Brain microvascular endothelial cell (primary cell): ENCODE measurements around the gene TSPAN16.

Experiments
- DNase-seq: peaks from one replicate; pipeline ENCODE4 v3.0.0-alpha.2; 2020
- H3K27ac ChIP-seq: fragments of 250-450 bp; sonication (Bioruptor Pico); 2 replicates; pipeline ENCODE4 v1.5.1; 2020; ENCODE audit warnings: mild to moderate bottlenecking, moderate library complexity
- H3K27me3 ChIP-seq: fragments of 250-450 bp; sonication (Bioruptor Pico); replicated peaks from 2 replicates; pipeline ENCODE4 v1.5.1; 2020; ENCODE audit warnings: mild to moderate bottlenecking
- H3K36me3 ChIP-seq: fragments of 250-450 bp; sonication (Bioruptor Pico); replicated peaks from 2 replicates; pipeline ENCODE4 v1.5.1; 2020; ENCODE audit warnings: mild to moderate bottlenecking
- H3K4me3 ChIP-seq: 2 replicates; pipeline ENCODE4 v1.5.1; 2011; ENCODE audit warnings: low read depth, mild to moderate bottlenecking, control low read depth, low read length, moderate library complexity
- in situ Hi-C: cut with HindIII; loops from 2 replicates; pipeline ENCODE4 v1.10.0; 2017; ENCODE audit warnings: low sequenced_read_pairs, low pct_ligation_motif_present
- TF ChIP-seq, protein P1 (sequence below): IDR thresholded peaks from 2 replicates; pipeline ENCODE4 v1.5.1; 2011; ENCODE audit warnings: low read depth, mild to moderate bottlenecking, moderate library complexity, low read length, control low read depth, inconsistent platforms; ENCODE audit errors: missing control alignments

TSPAN16 gene

DNA sequence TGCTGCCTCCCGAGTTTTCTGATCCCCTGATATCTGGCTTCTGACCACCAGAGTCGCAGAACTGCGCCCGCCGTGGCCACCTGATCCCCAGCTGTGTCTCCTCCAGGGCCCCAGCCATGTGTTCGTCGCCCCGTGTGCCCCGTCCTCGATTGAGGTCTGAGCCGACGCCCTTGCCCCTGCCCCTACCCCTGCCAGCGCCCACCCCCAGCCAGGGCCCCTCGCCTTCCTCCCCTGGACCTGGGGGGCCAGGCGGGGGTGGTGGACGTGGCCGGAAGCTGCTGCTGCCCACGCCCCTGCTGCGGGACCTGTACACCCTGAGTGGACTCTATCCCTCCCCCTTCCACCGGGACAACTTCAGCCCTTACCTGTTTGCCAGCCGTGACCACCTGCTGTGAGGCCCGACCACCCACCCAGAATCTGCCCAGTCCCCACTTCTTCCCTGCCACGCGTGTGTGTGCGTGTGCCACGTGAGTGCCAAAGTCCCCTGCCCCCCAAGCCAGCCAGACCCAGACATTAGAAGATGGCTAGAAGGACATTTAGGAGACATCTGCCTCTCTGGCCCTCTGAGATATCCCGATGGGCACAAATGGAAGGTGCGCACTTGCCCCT, 68.4 kb downstream of the TSPAN16 start:
- no peak for DNase-seq
- Histone ChIP-seq H3K27me3 (no peaks in the 10 kb centered on the region), H3K27ac (no peak overlapping the region), H3K36me3 (peaks cover 17% of the 10 kb centered on the region), H3K4me3 (no peak overlapping the region)
- TF ChIP-seq, protein P1, sequence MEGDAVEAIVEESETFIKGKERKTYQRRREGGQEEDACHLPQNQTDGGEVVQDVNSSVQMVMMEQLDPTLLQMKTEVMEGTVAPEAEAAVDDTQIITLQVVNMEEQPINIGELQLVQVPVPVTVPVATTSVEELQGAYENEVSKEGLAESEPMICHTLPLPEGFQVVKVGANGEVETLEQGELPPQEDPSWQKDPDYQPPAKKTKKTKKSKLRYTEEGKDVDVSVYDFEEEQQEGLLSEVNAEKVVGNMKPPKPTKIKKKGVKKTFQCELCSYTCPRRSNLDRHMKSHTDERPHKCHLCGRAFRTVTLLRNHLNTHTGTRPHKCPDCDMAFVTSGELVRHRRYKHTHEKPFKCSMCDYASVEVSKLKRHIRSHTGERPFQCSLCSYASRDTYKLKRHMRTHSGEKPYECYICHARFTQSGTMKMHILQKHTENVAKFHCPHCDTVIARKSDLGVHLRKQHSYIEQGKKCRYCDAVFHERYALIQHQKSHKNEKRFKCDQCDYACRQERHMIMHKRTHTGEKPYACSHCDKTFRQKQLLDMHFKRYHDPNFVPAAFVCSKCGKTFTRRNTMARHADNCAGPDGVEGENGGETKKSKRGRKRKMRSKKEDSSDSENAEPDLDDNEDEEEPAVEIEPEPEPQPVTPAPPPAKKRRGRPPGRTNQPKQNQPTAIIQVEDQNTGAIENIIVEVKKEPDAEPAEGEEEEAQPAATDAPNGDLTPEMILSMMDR, result no peak
- in situ Hi-C loops, result no loop called here

DNA sequence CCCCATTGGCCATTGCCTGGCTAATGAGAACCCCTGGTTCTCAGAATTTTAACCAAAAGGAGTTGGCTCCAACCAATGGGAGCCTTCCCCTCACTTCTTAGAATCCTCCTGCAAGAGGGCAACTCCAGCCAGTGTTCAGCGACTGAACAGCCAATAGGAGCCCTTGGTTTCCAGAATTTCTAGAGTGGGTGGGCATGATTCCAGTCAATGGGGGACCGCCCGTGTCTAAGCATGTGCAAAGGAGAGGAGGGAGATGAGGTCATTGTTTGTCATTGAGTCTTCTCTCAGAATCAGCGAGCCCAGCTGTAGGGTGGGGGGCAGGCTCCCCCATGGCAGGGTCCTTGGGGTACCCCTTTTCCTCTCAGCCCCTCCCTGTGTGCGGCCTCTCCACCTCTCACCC, 69.0 kb downstream of the TSPAN16 start:
- in situ Hi-C loops, result no loop called here
- H3K4me3 ChIP-seq, result no peak overlapping the region
- H3K27me3 ChIP-seq, result no peaks in the 10 kb centered on the region
- no peak for DNase-seq
- H3K27ac ChIP-seq, result no peak overlapping the region
- TF ChIP-seq, protein P1, result no peak
- peaks cover 11% of the 10 kb centered on the region for H3K36me3 ChIP-seq
